ENCODE measurements around the gene REXO4. TPM values are rescaled to one million over a fixed set of nuclear protein-coding genes. Genes with fewer than 3 reads are reported as not detected.

REXO4 gene
- total and polyA plus RNA-seq, 9 of the 15 experiments (the other 6 are each of a cell fraction or from before 2014, with no cell fraction given), result 3.4 to 72.9 (median 31.1) TPM

DNA sequence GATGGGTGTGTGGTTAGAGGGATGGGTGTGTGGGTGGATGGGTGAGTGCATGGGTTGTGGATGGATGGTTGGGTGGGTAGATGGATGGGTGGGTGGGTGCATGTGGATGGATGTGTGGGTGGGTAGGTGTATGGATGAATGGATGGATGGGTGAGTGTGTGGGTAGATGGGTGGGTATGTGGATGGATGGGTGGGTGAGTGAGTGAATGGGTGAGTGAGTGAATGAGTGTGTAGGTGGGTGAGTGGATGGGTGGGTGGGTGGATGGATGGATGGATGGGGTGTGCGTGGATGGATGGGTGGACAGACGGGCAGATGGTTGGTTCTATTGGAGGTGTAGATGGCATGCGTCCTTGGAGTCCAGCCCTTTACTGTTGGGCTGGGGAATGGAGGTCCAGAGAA, 24.4 kb downstream of the REXO4 start:
- intact Hi-C loops (cut with micrococcal nuclease) (no loop called here), in situ Hi-C loops (cut with MboI) (no loop called here)
- ATAC-seq (no peak), DNase-seq (ENCODE audit: extremely low read depth in 1 of 4, low spot score in 3 of 4) (no peak), FAIRE-seq (no peak)
- CTCF ChIA-PET (ENCODE audit: low intra/inter-chr PET ratio), result no interaction called here
- no peak overlapping the region for H3K9ac ChIP-seq (ENCODE audit: insufficient read depth in 1 of 2, low read depth in 2 of 2, low read length in 2 of 2)
- H3K79me2 ChIP-seq (ENCODE audit: control insufficient read depth, insufficient read depth, low read length), result no peaks in the 10 kb centered on the region
- TF ChIP-seq CREBBP (IDR thresholded peaks at IDR 0.05; ENCODE audit: low read depth, low read length), result peak; percentile 44
- TF ChIP-seq, protein P1, sequence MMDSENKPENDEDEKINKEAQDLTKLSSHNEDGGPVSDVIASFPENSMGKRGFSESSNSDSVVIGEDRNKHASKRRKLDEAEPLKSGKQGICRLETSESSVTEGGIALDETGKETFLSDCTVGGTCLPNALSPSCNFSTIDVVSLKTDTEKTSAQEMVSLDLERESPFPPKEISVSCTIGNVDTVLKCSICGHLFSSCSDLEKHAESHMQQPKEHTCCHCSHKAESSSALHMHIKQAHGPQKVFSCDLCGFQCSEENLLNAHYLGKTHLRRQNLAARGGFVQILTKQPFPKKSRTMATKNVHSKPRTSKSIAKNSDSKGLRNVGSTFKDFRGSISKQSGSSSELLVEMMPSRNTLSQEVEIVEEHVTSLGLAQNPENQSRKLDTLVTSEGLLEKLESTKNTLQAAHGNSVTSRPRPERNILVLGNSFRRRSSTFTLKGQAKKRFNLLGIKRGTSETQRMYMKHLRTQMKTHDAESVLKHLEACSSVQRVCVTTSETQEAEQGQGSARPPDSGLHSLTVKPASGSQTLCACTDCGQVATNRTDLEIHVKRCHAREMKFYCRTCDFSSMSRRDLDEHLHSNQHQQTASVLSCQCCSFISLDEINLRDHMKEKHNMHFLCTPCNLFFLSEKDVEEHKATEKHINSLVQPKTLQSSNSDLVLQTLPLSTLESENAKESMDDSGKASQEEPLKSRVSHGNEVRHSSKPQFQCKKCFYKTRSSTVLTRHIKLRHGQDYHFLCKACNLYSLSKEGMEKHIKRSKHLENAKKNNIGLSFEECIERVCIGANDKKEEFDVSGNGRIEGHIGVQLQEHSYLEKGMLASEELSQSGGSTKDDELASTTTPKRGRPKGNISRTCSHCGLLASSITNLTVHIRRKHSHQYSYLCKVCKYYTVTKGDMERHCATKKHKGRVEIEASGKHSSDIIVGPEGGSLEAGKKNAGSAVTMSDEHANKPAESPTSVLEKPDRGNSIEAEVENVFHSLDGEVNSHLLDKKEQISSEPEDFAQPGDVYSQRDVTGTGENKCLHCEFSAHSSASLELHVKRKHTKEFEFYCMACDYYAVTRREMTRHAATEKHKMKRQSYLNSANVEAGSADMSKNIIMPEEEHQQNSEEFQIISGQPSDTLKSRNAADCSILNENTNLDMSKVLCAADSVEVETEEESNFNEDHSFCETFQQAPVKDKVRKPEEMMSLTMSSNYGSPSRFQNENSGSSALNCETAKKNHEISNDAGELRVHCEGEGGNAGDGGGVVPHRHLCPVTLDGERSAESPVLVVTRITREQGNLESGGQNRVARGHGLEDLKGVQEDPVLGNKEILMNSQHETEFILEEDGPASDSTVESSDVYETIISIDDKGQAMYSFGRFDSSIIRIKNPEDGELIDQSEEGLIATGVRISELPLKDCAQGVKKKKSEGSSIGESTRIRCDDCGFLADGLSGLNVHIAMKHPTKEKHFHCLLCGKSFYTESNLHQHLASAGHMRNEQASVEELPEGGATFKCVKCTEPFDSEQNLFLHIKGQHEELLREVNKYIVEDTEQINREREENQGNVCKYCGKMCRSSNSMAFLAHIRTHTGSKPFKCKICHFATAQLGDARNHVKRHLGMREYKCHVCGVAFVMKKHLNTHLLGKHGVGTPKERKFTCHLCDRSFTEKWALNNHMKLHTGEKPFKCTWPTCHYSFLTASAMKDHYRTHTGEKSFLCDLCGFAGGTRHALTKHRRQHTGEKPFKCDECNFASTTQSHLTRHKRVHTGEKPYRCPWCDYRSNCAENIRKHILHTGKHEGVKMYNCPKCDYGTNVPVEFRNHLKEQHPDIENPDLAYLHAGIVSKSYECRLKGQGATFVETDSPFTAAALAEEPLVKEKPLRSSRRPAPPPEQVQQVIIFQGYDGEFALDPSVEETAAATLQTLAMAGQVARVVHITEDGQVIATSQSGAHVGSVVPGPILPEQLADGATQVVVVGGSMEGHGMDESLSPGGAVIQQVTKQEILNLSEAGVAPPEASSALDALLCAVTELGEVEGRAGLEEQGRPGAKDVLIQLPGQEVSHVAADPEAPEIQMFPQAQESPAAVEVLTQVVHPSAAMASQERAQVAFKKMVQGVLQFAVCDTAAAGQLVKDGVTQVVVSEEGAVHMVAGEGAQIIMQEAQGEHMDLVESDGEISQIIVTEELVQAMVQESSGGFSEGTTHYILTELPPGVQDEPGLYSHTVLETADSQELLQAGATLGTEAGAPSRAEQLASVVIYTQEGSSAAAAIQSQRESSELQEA (IDR thresholded peaks at IDR 0.05; ENCODE audit: low read depth), result no peak
- H3K4me2 ChIP-seq (ENCODE audit: insufficient read depth, low read length), result no peak overlapping the region
- no peak overlapping the region for H2AFZ ChIP-seq (ENCODE audit: low read depth, low read length)
- H3K4me1 ChIP-seq (replicated peaks in 1 of 2; ENCODE audit: control insufficient read depth in 2 of 2, insufficient read depth in 2 of 2, low read length in 2 of 2), result peaks cover 0 to 7% of the 10 kb centered on the region in 2 experiments; a peak in 2 of 5 replicates
- H3K36me3 ChIP-seq (ENCODE audit: control insufficient read depth, insufficient read depth, low read length), result no peaks in the 10 kb centered on the region
- no peaks in the 10 kb centered on the region for H3K9me3 ChIP-seq (replicated peaks; ENCODE audit: control insufficient read depth, insufficient read depth, low read depth, low read length)
- no TSS peak for BruUV-seq (replicated peaks)
- peaks cover 9% of the 10 kb centered on the region; the same call in 1 of the 2 replicates for H4K20me1 ChIP-seq (replicated peaks; ENCODE audit: control insufficient read depth, insufficient read depth, low read length)
- H3K27me3 ChIP-seq (ENCODE audit: control insufficient read depth in 2 of 2, insufficient read depth in 2 of 2, low read length in 2 of 2), result peaks cover 36 to 63% of the 10 kb centered on the region in 2 experiments; a peak in 4 of 5 replicates
- WGBS (ENCODE audit: insufficient coverage, low coverage, missing lambda C conversion rate), result 0% methylated on average over 2 of the region's 3 CpGs
- POLR2A ChIA-PET, result no interaction called here
- H3K4me3 ChIP-seq, result no peak overlapping the region
- no peak overlapping the region for H3K27ac ChIP-seq (ENCODE audit: extremely low read depth, low read depth, low read length)
- H3K9me1 ChIP-seq (ENCODE audit: control insufficient read depth, insufficient read depth, low read length), result peaks cover 2% of the 10 kb centered on the region
